Epithelial cell of proximal tubule (primary cell): Measurements from ENCODE around the gene TPP1. TPM values are rescaled to one million over a fixed set of nuclear protein-coding genes. Genes with fewer than 3 reads are reported as not detected.

Experiments
- DNase-seq: peaks from one replicate; pipeline ENCODE4 v3.0.0-alpha.2; 2011; ENCODE audit warnings: low read depth
- H3K4me3 ChIP-seq: 2 replicates; pipeline ENCODE4 v1.5.1; 2011; ENCODE audit warnings: low read depth, mild to moderate bottlenecking, low read length
- total RNA-seq: library from RNA; depleted of rRNA; stranded (reverse); fragments of >200 nt; gene quantifications from 2 replicates; pipeline ENCODE4 v1.2.3, GENCODE V29; 2015
- TF ChIP-seq, protein P1 (sequence below): conservative IDR thresholded peaks from 2 replicates; pipeline ENCODE4 v1.5.1; 2012; ENCODE audit warnings: low read depth, mild to moderate bottlenecking, low read length

TPP1 gene
- total RNA-seq, 1 donor from 2014 or later: 15.4 TPM

- DNase-seq: no peak
- no peak overlapping the region for H3K4me3 ChIP-seq
- TF ChIP-seq, protein P1, sequence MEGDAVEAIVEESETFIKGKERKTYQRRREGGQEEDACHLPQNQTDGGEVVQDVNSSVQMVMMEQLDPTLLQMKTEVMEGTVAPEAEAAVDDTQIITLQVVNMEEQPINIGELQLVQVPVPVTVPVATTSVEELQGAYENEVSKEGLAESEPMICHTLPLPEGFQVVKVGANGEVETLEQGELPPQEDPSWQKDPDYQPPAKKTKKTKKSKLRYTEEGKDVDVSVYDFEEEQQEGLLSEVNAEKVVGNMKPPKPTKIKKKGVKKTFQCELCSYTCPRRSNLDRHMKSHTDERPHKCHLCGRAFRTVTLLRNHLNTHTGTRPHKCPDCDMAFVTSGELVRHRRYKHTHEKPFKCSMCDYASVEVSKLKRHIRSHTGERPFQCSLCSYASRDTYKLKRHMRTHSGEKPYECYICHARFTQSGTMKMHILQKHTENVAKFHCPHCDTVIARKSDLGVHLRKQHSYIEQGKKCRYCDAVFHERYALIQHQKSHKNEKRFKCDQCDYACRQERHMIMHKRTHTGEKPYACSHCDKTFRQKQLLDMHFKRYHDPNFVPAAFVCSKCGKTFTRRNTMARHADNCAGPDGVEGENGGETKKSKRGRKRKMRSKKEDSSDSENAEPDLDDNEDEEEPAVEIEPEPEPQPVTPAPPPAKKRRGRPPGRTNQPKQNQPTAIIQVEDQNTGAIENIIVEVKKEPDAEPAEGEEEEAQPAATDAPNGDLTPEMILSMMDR: no peak
Observed at GRCh38 chr11:6640036-6640984, 21.1 kb upstream of the TPP1 start.

GRCh38 chr11:6638429-6638828, 19.2 kb upstream of the TPP1 start:
- no peak overlapping the region for H3K4me3 ChIP-seq
- TF ChIP-seq, protein P1: no peak
- no peak for DNase-seq

DNA sequence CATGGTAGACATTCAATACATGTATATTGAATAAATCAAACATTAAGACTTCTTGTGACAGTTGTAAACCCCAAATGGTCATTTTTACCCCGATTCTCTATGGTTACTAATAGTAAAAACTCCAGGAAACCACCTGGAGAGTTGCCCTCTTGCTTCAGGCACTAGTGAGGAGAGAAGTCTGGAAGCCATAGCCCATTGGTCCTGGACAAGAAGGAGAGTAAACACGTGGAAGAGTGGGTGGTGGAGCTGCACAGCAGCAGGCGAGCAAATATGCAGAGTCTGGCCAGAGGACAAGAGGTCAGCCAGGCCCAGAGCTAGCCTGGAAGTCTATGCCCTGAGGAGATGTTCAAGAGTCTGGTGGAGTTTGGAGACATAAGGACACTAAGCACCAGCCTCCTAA, 18.6 kb upstream of the TPP1 start:
- DNase-seq: no peak
- TF ChIP-seq, protein P1: no peak
- H3K4me3 ChIP-seq: no peak overlapping the region

GRCh38 chr11:6636480-6636879, 17.3 kb upstream of the TPP1 start:
- TF ChIP-seq, protein P1: no peak
- DNase-seq: no peak

GRCh38 chr11:6635082-6635932, 16.1 kb upstream of the TPP1 start:
- DNase-seq: no peak
- TF ChIP-seq, protein P1: no peak
- H3K4me3 ChIP-seq: no peak overlapping the region

More at GRCh38 chr11:6636480-6636879, 17.3 kb upstream of the TPP1 start:
- no peak overlapping the region for H3K4me3 ChIP-seq

GRCh38 chr11:6634534-6634933, 15.3 kb upstream of the TPP1 start:
- no peak for DNase-seq
- H3K4me3 ChIP-seq: no peak overlapping the region
- TF ChIP-seq, protein P1: no peak
